ENCODE data around the gene WDR38. TPM values are rescaled to one million over a fixed set of nuclear protein-coding genes. Genes with fewer than 3 reads are reported as not detected.

The WDR38 gene
- total RNA-seq, 1 donor from 2014 or later: not detected

GRCh38 chr9:124868511-124869465, 15.5 kb downstream of the WDR38 start:
- intact Hi-C loops (cut with DNase I): no loop called here
- peak; percentile 95 for ATAC-seq

GRCh38 chr9:124869466-124869985, 16.3 kb downstream of the WDR38 start:
- ATAC-seq (peak; percentile 27), DNase-seq (no peak)
- peak overlapping the region; percentile 80 for H3K4me3 ChIP-seq
- H3K27me3 ChIP-seq: no peaks in the 10 kb centered on the region
- intact Hi-C loops (cut with DNase I): no loop called here
- peaks cover 15% of the 10 kb centered on the region for H3K36me3 ChIP-seq
- TF ChIP-seq CTCF (IDR thresholded peaks at IDR 0.05): no peak
- no peaks in the 10 kb centered on the region for H3K9me3 ChIP-seq
- peaks cover 45% of the 10 kb centered on the region for H3K4me1 ChIP-seq
- peak overlapping the region; percentile 94 for H3K27ac ChIP-seq

More at GRCh38 chr9:124868511-124869465, 15.5 kb downstream of the WDR38 start:
- no peaks in the 10 kb centered on the region for H3K27me3 ChIP-seq
- peak overlapping the region; percentile 80 for H3K4me3 ChIP-seq
- H3K27ac ChIP-seq: peak overlapping the region; percentile 94
- no peaks in the 10 kb centered on the region for H3K9me3 ChIP-seq
- no peak for TF ChIP-seq CTCF (IDR thresholded peaks at IDR 0.05)
- peaks cover 7% of the 10 kb centered on the region for H3K36me3 ChIP-seq
- peaks cover 43% of the 10 kb centered on the region for H3K4me1 ChIP-seq
- DNase-seq: peak; percentile 96

GRCh38 chr9:124869986-124870560, 16.8 kb downstream of the WDR38 start:
- Histone ChIP-seq H3K27me3 (no peaks in the 10 kb centered on the region), H3K4me3 (peak overlapping the region; percentile 80), H3K27ac (peak overlapping the region; percentile 94), H3K9me3 (no peaks in the 10 kb centered on the region), H3K4me1 (peaks cover 45% of the 10 kb centered on the region), H3K36me3 (peaks cover 20% of the 10 kb centered on the region)
- intact Hi-C loops (cut with DNase I): no loop called here
- DNase-seq (peak; percentile 81), ATAC-seq (peak; percentile 8)
- no peak for TF ChIP-seq CTCF (IDR thresholded peaks at IDR 0.05)

GRCh38 chr9:124870723-124871122, 17.5 kb downstream of the WDR38 start:
- H3K27me3 ChIP-seq: no peaks in the 10 kb centered on the region
- H3K27ac ChIP-seq: peak overlapping the region; percentile 94
- intact Hi-C loops (cut with DNase I): no loop called here
- ATAC-seq: no peak
- H3K4me3 ChIP-seq: peak overlapping the region; percentile 80
- peaks cover 27% of the 10 kb centered on the region for H3K36me3 ChIP-seq
- DNase-seq: no peak
- peaks cover 45% of the 10 kb centered on the region for H3K4me1 ChIP-seq
- no peak for TF ChIP-seq CTCF (IDR thresholded peaks at IDR 0.05)
- no peaks in the 10 kb centered on the region for H3K9me3 ChIP-seq

GRCh38 chr9:124871156-124871561, 17.9 kb downstream of the WDR38 start:
- H3K27ac ChIP-seq: no peak overlapping the region
- H3K4me1 ChIP-seq: peaks cover 45% of the 10 kb centered on the region

More at GRCh38 chr9:124871156-124871561, 17.9 kb downstream of the WDR38 start:
- H3K36me3 ChIP-seq: peaks cover 31% of the 10 kb centered on the region
- no peak for ATAC-seq
- intact Hi-C loops (cut with DNase I): no loop called here
- H3K4me3 ChIP-seq: peak overlapping the region; percentile 80
- no peaks in the 10 kb centered on the region for H3K27me3 ChIP-seq
- TF ChIP-seq CTCF (IDR thresholded peaks at IDR 0.05): no peak
- no peak for DNase-seq
- no peaks in the 10 kb centered on the region for H3K9me3 ChIP-seq
